Measurements from ENCODE around the gene PAGR1. TPM values are rescaled to one million over a fixed set of nuclear protein-coding genes. Genes with fewer than 3 reads are reported as not detected.

Gene PAGR1
- total and polyA plus RNA-seq, 9 of the 15 experiments (the other 6 are each of a cell fraction or from before 2014, with no cell fraction given), result 1.4 to 58.2 (median 16.8) TPM

- in situ Hi-C loops (cut with MboI), result no loop called here
- FAIRE-seq, result no peak
- CTCF ChIA-PET (ENCODE audit: low intra/inter-chr PET ratio), result no interaction called here
These were observed 20.7 kb downstream of the PAGR1 start for GRCh38 chr16:29836623-29837022.

More at GRCh38 chr16:29836623-29837022, 20.7 kb downstream of the PAGR1 start:
- Histone ChIP-seq H3K27ac (ENCODE audit: extremely low read depth, low read depth, low read length) (no peak overlapping the region), H3K79me2 (ENCODE audit: control insufficient read depth, insufficient read depth, low read length) (no peaks in the 10 kb centered on the region), H4K20me1 (replicated peaks; ENCODE audit: control insufficient read depth, insufficient read depth, low read length) (no peaks in the 10 kb centered on the region), H3K4me1 (replicated peaks in 1 of 2; ENCODE audit: control insufficient read depth in 2 of 2, insufficient read depth in 2 of 2, low read length in 2 of 2) (peaks cover 0 to 19% of the 10 kb centered on the region in 2 experiments; a peak in 2 of 5 replicates), H3K9ac (ENCODE audit: insufficient read depth in 1 of 2, low read depth in 2 of 2, low read length in 2 of 2) (peak overlapping the region in 1 of 2 experiments; percentile 66; a peak in 1 of 4 replicates), H3K4me2 (ENCODE audit: insufficient read depth, low read length) (no peak overlapping the region), H3K36me3 (ENCODE audit: control insufficient read depth, insufficient read depth, low read length) (no peaks in the 10 kb centered on the region), H2AFZ (ENCODE audit: low read depth, low read length) (peak overlapping the region; percentile 62; the same call in 1 of the 2 replicates), H3K4me3 (no peak overlapping the region), H3K27me3 (ENCODE audit: control insufficient read depth in 2 of 2, insufficient read depth in 2 of 2, low read length in 2 of 2) (no peaks in the 10 kb centered on the region), H3K9me1 (ENCODE audit: control insufficient read depth, insufficient read depth, low read length) (no peaks in the 10 kb centered on the region), H3K9me3 (replicated peaks; ENCODE audit: control insufficient read depth, insufficient read depth, low read depth, low read length) (no peaks in the 10 kb centered on the region)
- DNase-seq (ENCODE audit: extremely low read depth in 1 of 4, low spot score in 3 of 4) (no peak), ATAC-seq (peak; percentile 76)
- no TSS peak for BruUV-seq (replicated peaks)
- TF ChIP-seq RAD21 (CRISPR knock-in tag; conservative IDR thresholded peaks at IDR 0.05 in 1 of 2, IDR thresholded peaks at IDR 0.05 in 1 of 2), result 0 out of 4 replicates have a peak, but pooled peaks of 1 of the 2 experiments have one; percentile 3
- TF ChIP-seq LEF1 (IDR thresholded peaks at IDR 0.05), result no peak
- TF ChIP-seq, protein P1, sequence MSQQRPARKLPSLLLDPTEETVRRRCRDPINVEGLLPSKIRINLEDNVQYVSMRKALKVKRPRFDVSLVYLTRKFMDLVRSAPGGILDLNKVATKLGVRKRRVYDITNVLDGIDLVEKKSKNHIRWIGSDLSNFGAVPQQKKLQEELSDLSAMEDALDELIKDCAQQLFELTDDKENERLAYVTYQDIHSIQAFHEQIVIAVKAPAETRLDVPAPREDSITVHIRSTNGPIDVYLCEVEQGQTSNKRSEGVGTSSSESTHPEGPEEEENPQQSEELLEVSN (IDR thresholded peaks at IDR 0.05; ENCODE audit: borderline replicate concordance in 1 of 2, extremely low read depth in 1 of 2, insufficient read depth in 1 of 2, insufficient read length in 1 of 2, low read depth in 1 of 2, low read length in 1 of 2, poor library complexity in 1 of 2, severe bottlenecking in 1 of 2), result peak; percentile 41 to 73
- TF ChIP-seq ZNF77 (CRISPR knock-in tag; IDR thresholded peaks at IDR 0.05), result no peak
- peak; percentile 71 for TF ChIP-seq MGA (IDR thresholded peaks at IDR 0.05)
- peak; percentile 84 for TF ChIP-seq L3MBTL2 (IDR thresholded peaks at IDR 0.05)
- TF ChIP-seq MTF1 (CRISPR knock-in tag; IDR thresholded peaks at IDR 0.05; ENCODE audit: borderline replicate concordance), result no peak
- TF ChIP-seq, protein P2, sequence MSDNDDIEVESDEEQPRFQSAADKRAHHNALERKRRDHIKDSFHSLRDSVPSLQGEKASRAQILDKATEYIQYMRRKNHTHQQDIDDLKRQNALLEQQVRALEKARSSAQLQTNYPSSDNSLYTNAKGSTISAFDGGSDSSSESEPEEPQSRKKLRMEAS (CRISPR knock-in tag; IDR thresholded peaks at IDR 0.05), result peak; percentile 35; the same call in 1 of the 2 replicates
- POLR2A ChIA-PET, result no interaction called here
- intact Hi-C loops (cut with micrococcal nuclease), result no loop called here
- WGBS (ENCODE audit: insufficient coverage, low coverage, missing lambda C conversion rate), result 48% methylated on average over 14 of the region's 15 CpGs

Data from K562 (cell line).